ENCODE data around the gene MTG1. TPM values are rescaled to one million over a fixed set of nuclear protein-coding genes. Genes with fewer than 3 reads are reported as not detected.
"Not testable (repeated sequence)": the region's sequence is repeated elsewhere in the genome, so short reads cannot be mapped to it uniquely, and the experiment has no call there.

The MTG1 gene
- total RNA-seq, 1 donor from 2014 or later: 44.0 TPM

- Mint-ChIP-seq H3K9me3 (ENCODE audit: unreplicated experiment) (peaks cover 2% of the 10 kb centered on the region), H3K4me1 (ENCODE audit: low read depth, unreplicated experiment) (peaks cover 2% of the 10 kb centered on the region), H3K27ac (ENCODE audit: unreplicated experiment) (peak within 1 kb of the TSS; percentile 34), H3K27me3 (ENCODE audit: low read depth, unreplicated experiment) (peaks cover 14% of the 10 kb centered on the region), H3K36me3 (ENCODE audit: low read depth, unreplicated experiment) (peaks cover 4% of the 10 kb centered on the region), H3K4me3 (ENCODE audit: unreplicated experiment) (peak within 1 kb of the TSS; percentile 88)
- Histone ChIP-seq H3K4me3 (ENCODE audit: insufficient read depth, low read depth, low read length) (peak within 1 kb of the TSS; percentile 70), H4K20me1 (ENCODE audit: insufficient read depth, low read length) (peaks cover 5% of the 10 kb centered on the region), H3K27ac (ENCODE audit: low read depth, low read length) (no peak within 1 kb of the TSS), H3K4me2 (ENCODE audit: low read length) (peak within 1 kb of the TSS; percentile 77), H3K9ac (ENCODE audit: low read length) (peak within 1 kb of the TSS; percentile 83), H3K4me1 (ENCODE audit: insufficient read depth, low read length) (peaks cover 7% of the 10 kb centered on the region), H3K79me2 (ENCODE audit: insufficient read depth, low read length) (peaks cover 9% of the 10 kb centered on the region), H3K9me3 (ENCODE audit: insufficient read depth, low read depth, low read length) (no peaks in the 10 kb centered on the region), H2AFZ (ENCODE audit: low read depth, low read length) (peak within 1 kb of the TSS; percentile 80), H3K36me3 (ENCODE audit: insufficient read depth, low read length) (peaks cover 4% of the 10 kb centered on the region), H3K27me3 (ENCODE audit: insufficient read depth, low read length) (no peaks in the 10 kb centered on the region)
- TF ChIP-seq CTCF (IDR thresholded peaks at IDR 0.05; ENCODE audit: insufficient read depth, low read depth, low read length) (no peak), EZH2 (IDR thresholded peaks at IDR 0.05; ENCODE audit: insufficient read depth, low read length) (no peak)
- peak; percentile 63 for DNase-seq (ENCODE audit: low read depth)
- FAIRE-seq: no peak
Measured at GRCh38 chr10:133373174-133374090, 20.5 kb upstream of the MTG1 start, which contains the start of gene ECHS1. TSS of gene ECHS1 (minus strand) at chr10:133373354. CDS start at chr10:133373333, 21 bp downstream.

DNA sequence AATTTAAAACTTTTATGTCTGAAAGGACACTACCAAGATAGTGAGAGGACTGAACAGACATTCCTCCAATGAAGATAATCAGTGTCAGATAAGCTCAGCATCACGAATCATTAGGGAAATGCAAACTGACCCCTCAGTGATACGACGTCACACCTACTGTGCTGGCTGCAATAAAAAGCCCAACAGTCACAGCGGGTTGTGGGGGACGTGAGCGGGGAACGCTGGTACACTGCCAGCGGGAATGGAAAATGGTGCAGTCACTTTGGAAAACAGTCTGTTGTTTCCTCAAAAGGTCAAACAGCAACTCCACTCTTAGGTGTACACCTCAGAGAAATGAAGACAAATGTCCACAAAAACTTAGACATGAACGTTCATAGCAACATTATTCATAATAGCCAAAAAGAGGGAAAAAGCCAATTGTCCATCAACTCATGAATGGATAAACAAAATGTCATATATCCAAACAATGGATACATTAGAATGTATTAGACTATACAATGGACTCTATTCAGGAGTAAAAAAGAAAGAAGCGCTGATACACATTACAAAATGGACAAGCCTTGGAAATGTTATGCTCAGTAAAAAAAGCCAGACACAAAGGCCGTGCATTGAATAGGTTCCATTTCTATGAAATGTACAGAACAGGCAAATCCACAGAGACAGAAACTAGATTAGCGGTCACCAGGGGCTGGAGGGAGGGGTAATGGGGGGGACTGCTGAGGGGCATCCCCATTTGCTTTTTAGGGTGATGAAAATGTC lies 18.4 kb upstream of the MTG1 start:
- H3K4me1 ChIP-seq (ENCODE audit: insufficient read depth, low read length): peaks cover 7% of the 10 kb centered on the region
- H3K9me3 Mint-ChIP-seq (ENCODE audit: unreplicated experiment): peaks cover 2% of the 10 kb centered on the region
- peaks cover 5% of the 10 kb centered on the region for H4K20me1 ChIP-seq (ENCODE audit: insufficient read depth, low read length)
- H3K4me2 ChIP-seq (ENCODE audit: low read length): no peak overlapping the region
- H3K4me1 Mint-ChIP-seq (ENCODE audit: low read depth, unreplicated experiment): peaks cover 2% of the 10 kb centered on the region
- H3K36me3 Mint-ChIP-seq (ENCODE audit: low read depth, unreplicated experiment): peaks cover under 1% of the 10 kb centered on the region
- peaks cover 9% of the 10 kb centered on the region for H3K79me2 ChIP-seq (ENCODE audit: insufficient read depth, low read length)
- no peak overlapping the region for H3K27ac Mint-ChIP-seq (ENCODE audit: unreplicated experiment)
- H3K36me3 ChIP-seq (ENCODE audit: insufficient read depth, low read length): no peaks in the 10 kb centered on the region
- H3K27me3 Mint-ChIP-seq (ENCODE audit: low read depth, unreplicated experiment): peaks cover 14% of the 10 kb centered on the region
- FAIRE-seq (no peak), DNase-seq (ENCODE audit: low read depth) (no peak)
- H3K27me3 ChIP-seq (ENCODE audit: insufficient read depth, low read length): no peaks in the 10 kb centered on the region
- H3K4me3 ChIP-seq (ENCODE audit: insufficient read depth, low read depth, low read length): no peak overlapping the region
- H3K4me3 Mint-ChIP-seq (ENCODE audit: unreplicated experiment): no peak overlapping the region
- TF ChIP-seq CTCF (IDR thresholded peaks at IDR 0.05; ENCODE audit: insufficient read depth, low read depth, low read length) (no peak), EZH2 (IDR thresholded peaks at IDR 0.05; ENCODE audit: insufficient read depth, low read length) (no peak)
- no peak overlapping the region for H2AFZ ChIP-seq (ENCODE audit: low read depth, low read length)
- H3K9ac ChIP-seq (ENCODE audit: low read length): no peak overlapping the region
- no peaks in the 10 kb centered on the region for H3K9me3 ChIP-seq (ENCODE audit: insufficient read depth, low read depth, low read length)
- H3K27ac ChIP-seq (ENCODE audit: low read depth, low read length): no peak overlapping the region

DNA sequence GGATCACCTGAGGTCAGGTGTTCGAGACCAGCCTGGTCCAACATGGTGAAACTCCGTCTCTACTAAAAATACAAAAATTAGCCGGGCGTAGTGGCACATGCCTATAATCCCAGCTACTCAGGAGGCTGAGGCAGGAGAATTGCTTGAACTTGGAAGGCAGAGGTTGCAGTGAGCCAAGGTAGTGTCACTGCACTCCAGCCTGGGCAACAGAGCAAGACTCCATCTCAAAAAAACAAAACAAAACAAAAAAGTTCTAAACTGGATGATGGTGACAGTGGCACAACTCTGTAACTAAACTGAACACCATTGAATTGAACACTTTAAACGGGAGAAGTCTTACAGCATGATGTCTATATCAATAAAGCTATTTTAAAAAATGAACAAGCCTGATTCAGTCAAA lies 17.8 kb upstream of the MTG1 start:
- not testable (repeated sequence) for H3K79me2 ChIP-seq (ENCODE audit: insufficient read depth, low read length); H3K27me3 ChIP-seq (ENCODE audit: insufficient read depth, low read length); H3K4me1 ChIP-seq (ENCODE audit: insufficient read depth, low read length); H3K36me3 Mint-ChIP-seq (ENCODE audit: low read depth, unreplicated experiment); H3K4me1 Mint-ChIP-seq (ENCODE audit: low read depth, unreplicated experiment); H3K4me3 Mint-ChIP-seq (ENCODE audit: unreplicated experiment); H3K4me3 ChIP-seq (ENCODE audit: insufficient read depth, low read depth, low read length); H3K27ac Mint-ChIP-seq (ENCODE audit: unreplicated experiment); H3K36me3 ChIP-seq (ENCODE audit: insufficient read depth, low read length); H3K9me3 ChIP-seq (ENCODE audit: insufficient read depth, low read depth, low read length); H3K9ac ChIP-seq (ENCODE audit: low read length); H2AFZ ChIP-seq (ENCODE audit: low read depth, low read length); H4K20me1 ChIP-seq (ENCODE audit: insufficient read depth, low read length); H3K9me3 Mint-ChIP-seq (ENCODE audit: unreplicated experiment); H3K4me2 ChIP-seq (ENCODE audit: low read length); FAIRE-seq; DNase-seq (ENCODE audit: low read depth); H3K27ac ChIP-seq (ENCODE audit: low read depth, low read length)
- peaks cover 14% of the 10 kb centered on the region for H3K27me3 Mint-ChIP-seq (ENCODE audit: low read depth, unreplicated experiment)

All from astrocyte (in vitro differentiated cells and primary cell).